ENCODE results near the gene EIF4B. TPM values are rescaled to one million over a fixed set of nuclear protein-coding genes. Genes with fewer than 3 reads are reported as not detected.

Gene EIF4B
- total RNA-seq, 2 donors from 2014 or later: 398 to 455 TPM

DNA sequence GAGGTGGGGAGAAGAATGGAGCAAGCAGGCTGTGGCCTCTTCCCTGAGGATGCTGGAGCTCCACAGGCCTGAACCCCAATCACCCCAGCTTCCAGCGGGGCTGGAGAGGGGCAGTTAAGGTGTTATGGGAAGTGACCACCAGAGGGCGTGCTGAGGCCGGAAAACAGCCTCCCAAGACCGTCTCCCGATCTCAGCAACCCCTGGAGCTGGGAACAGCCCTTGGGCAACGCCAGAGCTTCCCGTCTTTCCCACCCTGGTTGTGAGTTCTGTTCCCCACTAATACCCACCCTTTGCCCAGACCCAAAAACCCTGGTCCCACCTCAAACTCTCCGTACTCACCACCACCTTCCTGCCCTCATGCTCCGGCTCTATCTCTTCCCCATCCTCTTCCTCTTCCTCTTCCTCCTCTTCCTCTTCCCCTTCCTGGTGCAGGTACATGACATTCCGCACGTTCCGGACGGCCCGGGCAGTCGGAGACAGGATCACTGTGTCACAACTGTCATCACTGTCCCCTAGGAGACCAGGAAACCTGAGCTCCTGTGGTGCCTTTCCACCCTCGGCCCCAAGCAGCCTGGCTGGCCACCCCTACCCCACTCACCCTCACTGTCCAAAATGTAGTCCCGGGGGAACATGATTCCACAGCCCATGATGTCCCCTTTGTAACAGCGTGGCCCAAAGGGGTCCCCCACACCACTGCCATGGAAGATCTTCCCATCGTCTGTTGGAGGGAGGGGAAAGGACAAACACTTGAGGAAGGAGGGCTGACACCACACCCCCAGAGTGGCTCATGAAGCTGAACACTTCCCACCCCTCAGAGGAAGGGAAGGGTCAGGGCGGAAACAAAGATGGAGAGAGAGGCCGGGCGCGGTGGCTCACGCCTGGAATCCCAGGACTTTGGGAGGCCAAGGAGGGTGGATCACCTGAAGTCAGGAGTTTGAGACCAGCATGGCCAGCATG lies 60.0 kb downstream of the EIF4B start:
- peak; percentile 85 for TF ChIP-seq CTCF (IDR thresholded peaks at IDR 0.05)
- H3K27me3 ChIP-seq: no peaks in the 10 kb centered on the region
- no peak overlapping the region for H3K4me3 ChIP-seq
- intact Hi-C loops (cut with DNase I): loop anchor here (2.0 to 5.0 kb wide), 2 partner anchors 33 to 131 kb away; no protein-coding TSS in a partner anchor
- H3K27ac ChIP-seq: no peak overlapping the region
- no peak overlapping the region for H3K9ac ChIP-seq (ENCODE audit: low read depth in 2 of 2, low read length in 2 of 2)
- peak; percentile 82 for DNase-seq
- H3K36me3 ChIP-seq: no peaks in the 10 kb centered on the region
- no peaks in the 10 kb centered on the region for H3K9me3 ChIP-seq
- peaks cover 3% of the 10 kb centered on the region for H3K4me1 ChIP-seq

DNA sequence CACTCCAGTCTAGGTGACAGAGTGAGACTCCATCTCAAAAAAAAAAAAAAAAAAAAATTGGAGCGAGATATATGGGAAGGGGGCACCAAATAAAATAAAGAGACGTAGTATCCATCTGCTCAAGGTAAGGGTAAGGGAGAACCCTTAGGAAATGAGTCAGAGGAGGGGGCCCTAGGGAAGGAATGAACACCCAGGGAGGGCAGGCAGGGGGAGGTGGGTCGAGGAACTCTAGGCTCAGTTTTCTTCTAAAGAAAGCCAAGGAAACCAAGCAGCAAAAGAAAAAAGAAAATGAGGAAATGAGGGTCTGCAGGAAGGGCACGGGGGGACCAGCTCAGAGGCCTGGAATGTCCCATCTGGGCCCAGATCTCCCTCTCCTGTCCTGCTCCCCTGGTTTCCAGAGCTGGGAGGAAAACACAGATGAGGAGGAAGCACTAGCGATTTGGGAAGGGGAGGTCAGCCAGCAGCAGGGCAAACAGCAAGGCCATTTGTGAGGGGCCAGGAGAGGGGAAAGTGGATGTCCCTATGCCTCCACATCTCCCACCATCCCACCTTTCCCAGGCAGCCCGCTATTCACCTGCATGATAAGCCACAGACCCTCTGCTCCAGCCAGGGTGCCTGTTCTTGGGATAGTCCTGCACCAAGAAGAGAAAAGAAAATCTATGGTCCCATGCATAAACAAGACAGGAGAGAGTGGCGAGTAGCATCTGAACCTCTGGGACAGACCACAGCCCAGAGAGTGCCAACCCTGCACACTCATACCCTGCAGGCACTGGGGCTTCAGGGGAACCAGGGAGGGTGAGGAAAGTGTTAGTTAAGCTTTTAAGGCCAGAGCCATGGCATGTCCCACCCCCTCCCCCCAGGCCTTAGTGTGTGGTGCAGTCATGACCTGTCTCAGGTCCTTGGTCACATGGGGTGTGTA lies 61.1 kb downstream of the EIF4B start:
- Histone ChIP-seq H3K4me3 (no peak overlapping the region), H3K36me3 (no peaks in the 10 kb centered on the region), H3K9ac (ENCODE audit: low read depth in 2 of 2, low read length in 2 of 2) (no peak overlapping the region), H3K27ac (no peak overlapping the region), H3K4me1 (no peaks in the 10 kb centered on the region), H3K9me3 (no peaks in the 10 kb centered on the region), H3K27me3 (no peaks in the 10 kb centered on the region)
- intact Hi-C loops (cut with DNase I): loop anchor here (2.0 to 5.0 kb wide), 2 partner anchors 31 to 130 kb away; no protein-coding TSS in a partner anchor
- no peak for DNase-seq
- no peak for TF ChIP-seq CTCF (IDR thresholded peaks at IDR 0.05)

DNA sequence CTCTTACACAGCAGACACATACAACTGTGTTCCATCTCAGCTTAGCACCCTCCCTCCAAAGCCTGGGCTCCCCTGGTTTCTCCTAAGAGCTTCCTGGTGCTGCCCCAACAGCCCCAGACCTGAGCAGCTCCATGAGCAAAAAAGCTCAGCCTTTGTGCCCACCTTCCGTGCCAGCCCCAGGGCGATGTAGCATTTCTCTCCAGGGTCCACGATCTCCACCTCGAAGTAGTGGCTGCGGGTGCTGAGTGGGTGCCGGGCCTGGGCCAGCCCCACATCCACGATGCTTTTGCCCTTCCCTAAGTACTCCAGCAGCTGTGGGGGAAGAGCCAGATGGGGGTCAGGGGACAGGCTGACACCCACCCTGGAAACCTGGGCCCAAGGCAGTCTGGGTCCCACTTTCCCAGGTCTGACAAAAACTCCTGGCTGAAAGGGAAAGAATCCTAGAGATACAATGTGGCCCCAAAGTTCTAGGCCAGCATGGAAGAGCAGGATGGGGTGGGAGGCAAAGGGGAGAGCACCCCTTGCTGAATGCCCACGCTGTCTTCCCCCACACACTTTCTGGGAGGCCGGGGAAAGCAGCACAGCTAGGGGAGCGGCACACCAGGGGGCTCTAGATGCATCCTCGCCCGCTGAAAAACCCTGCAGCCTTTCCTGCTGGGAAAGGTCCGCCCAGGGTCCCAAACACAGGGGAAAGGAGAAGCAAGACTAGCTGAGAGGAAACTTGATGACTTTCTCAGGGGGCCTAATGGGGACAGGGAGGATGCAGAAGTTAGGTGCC lies 61.9 kb downstream of the EIF4B start:
- H3K9me3 ChIP-seq: no peaks in the 10 kb centered on the region
- H3K4me3 ChIP-seq: no peak overlapping the region
- no peaks in the 10 kb centered on the region for H3K4me1 ChIP-seq
- no peak for DNase-seq
- H3K9ac ChIP-seq (ENCODE audit: low read depth in 2 of 2, low read length in 2 of 2): no peak overlapping the region
- TF ChIP-seq CTCF (IDR thresholded peaks at IDR 0.05): no peak
- H3K27me3 ChIP-seq: no peaks in the 10 kb centered on the region
- intact Hi-C loops (cut with DNase I): loop anchor here (2.0 to 5.0 kb wide), 2 partner anchors 31 to 129 kb away; no protein-coding TSS in a partner anchor
- no peaks in the 10 kb centered on the region for H3K36me3 ChIP-seq
- no peak overlapping the region for H3K27ac ChIP-seq

DNA sequence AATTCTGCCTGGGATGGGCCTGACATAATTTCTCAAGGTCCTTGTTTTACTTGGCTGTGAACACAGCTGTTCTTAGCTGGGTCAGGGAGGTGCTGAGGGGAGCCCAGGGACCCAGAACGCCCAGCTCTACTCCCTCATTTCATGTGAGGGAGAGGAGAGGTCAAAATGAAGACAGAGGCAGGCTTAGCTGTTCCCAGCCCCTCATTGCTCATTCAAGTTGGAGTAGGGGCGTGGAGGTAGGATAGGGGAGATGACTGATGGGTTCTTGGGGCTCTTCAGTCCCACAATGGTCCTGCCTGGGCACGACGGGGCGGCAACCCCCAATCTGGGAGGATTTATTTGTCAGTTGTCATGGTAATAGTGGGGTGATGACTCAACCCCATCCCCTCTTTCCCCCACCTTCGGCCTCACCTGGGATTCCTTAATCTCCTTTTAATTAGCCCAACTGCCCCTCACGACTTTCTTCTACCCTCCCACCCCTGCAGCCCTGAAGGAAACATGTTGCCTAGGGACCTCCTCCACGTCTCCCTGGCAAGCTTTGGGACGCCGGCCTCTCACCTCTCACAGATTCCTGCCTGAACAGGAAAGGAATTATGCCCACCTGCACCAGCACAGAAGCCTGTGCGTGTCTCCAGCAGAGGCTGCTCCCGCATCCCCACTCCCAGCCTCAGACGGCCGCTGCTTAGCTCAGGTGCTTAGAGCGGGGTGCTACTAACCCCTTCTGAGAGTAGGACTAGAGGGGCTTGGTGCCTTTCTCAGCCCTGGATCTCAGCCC lies 62.7 kb downstream of the EIF4B start:
- H3K9me3 ChIP-seq: no peaks in the 10 kb centered on the region
- DNase-seq: no peak
- no peak overlapping the region for H3K4me3 ChIP-seq
- no peak overlapping the region for H3K9ac ChIP-seq (ENCODE audit: low read depth in 2 of 2, low read length in 2 of 2)
- H3K36me3 ChIP-seq: no peaks in the 10 kb centered on the region
- H3K27ac ChIP-seq: no peak overlapping the region
- no peak for TF ChIP-seq CTCF (IDR thresholded peaks at IDR 0.05)
- intact Hi-C loops (cut with DNase I): loop anchor here (5.0 kb wide), 1 partner anchor 128 kb away; no protein-coding TSS in a partner anchor
- no peaks in the 10 kb centered on the region for H3K4me1 ChIP-seq
- H3K27me3 ChIP-seq: no peaks in the 10 kb centered on the region

All from colonic mucosa (tissue), 4 donors.